Fibroblast of pulmonary artery (primary cell): ENCODE results near the gene SLAIN2.

Source experiments
- DNase-seq: peaks from one replicate; pipeline ENCODE4 v3.0.0-alpha.2; 2010; ENCODE audit warnings: low read depth
- H3K4me3 ChIP-seq: replicated peaks from 2 replicates; pipeline ENCODE4 v1.5.1; 2011; ENCODE audit warnings: low read depth, mild to moderate bottlenecking, control low read depth, low read length, moderate library complexity
- TF ChIP-seq, protein P1 (sequence below): IDR thresholded peaks from 2 replicates; pipeline ENCODE4 v1.5.1; 2011; ENCODE audit warnings: mild to moderate bottlenecking, control low read depth, low read length, inconsistent platforms; ENCODE audit errors: missing control alignments

The SLAIN2 gene

DNA sequence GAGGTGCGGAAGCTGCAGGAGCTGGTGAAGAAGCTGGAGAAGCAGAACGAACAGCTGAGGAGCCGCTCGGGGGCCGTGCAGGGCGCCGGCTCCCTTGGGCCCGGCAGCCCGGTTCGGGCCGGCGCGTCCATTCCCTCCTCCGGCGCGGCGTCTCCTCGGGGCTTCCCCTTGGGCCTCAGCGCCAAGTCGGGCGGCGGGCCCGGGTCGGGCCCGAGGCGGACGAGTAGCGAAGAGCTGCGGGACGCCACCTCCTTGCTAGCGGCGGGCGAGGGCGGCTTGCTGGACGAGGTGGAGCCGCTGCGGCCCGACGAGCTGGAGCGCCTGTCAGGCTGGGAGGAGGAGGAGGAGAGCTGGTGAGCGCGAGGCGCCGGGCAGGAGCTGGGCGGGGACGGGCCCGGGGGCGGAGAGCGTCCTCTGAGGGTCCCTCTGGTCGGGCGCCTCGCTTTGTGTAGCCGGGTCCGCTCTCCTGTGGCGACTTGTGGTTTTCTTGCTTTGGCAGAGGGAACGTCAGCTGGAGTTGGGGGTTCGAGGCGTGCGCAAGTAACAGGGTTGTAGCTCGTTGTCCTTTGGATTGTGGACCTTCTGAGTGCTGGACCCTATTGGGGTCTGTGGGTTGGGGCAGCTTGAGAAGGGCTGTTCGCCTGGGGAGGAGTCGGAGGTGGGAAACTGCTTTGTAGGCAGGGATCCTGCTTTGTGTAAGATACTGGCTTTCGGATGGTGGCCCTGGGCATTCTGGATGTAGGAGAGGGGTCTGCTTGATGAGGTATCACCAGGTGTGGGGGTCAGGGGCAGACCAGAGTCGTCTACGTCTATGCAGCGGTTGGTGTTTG lies 662 bp downstream of the SLAIN2 start:
- TF ChIP-seq, protein P1, sequence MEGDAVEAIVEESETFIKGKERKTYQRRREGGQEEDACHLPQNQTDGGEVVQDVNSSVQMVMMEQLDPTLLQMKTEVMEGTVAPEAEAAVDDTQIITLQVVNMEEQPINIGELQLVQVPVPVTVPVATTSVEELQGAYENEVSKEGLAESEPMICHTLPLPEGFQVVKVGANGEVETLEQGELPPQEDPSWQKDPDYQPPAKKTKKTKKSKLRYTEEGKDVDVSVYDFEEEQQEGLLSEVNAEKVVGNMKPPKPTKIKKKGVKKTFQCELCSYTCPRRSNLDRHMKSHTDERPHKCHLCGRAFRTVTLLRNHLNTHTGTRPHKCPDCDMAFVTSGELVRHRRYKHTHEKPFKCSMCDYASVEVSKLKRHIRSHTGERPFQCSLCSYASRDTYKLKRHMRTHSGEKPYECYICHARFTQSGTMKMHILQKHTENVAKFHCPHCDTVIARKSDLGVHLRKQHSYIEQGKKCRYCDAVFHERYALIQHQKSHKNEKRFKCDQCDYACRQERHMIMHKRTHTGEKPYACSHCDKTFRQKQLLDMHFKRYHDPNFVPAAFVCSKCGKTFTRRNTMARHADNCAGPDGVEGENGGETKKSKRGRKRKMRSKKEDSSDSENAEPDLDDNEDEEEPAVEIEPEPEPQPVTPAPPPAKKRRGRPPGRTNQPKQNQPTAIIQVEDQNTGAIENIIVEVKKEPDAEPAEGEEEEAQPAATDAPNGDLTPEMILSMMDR, result no peak
- peak; percentile 27 for DNase-seq
- peak overlapping the region; percentile 90 for H3K4me3 ChIP-seq

DNA sequence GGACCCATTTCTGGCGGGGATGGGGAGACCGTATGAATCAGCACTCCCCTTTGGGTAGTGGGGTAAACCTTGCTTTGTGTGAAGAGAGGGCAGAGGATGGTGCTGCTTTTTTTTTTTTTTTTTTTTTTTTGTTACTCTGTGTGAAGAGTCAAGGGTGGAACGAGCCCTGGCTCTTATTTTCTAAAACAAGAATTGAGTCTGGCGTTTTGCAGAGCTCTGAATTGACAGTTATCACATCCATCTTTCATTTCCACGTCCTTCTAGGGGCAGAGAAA lies 1.2 kb downstream of the SLAIN2 start:
- H3K4me3 ChIP-seq, result peak overlapping the region; percentile 90
- TF ChIP-seq, protein P1, result no peak
- no peak for DNase-seq

DNA sequence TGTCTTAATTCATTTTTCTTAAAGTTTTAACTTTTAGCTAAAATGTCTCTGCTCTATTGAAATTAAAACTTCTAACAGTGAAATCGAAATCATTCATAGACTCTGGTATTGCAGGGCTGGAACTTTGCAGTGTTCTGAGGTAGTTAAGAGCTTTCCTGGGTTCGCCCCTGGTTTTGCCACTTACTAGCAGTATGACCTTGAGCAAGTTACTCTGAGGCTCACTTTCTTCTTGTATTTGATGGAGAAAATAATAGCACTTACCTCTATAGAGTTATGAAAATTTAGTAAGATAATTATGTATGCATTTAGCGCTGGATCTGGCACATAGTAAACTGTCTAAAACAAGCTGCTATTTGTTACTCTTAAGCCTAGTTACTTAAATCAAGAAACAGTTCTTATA lies 1.7 kb downstream of the SLAIN2 start:
- H3K4me3 ChIP-seq, result peak overlapping the region; percentile 90
- TF ChIP-seq, protein P1, result no peak
- no peak for DNase-seq

DNA sequence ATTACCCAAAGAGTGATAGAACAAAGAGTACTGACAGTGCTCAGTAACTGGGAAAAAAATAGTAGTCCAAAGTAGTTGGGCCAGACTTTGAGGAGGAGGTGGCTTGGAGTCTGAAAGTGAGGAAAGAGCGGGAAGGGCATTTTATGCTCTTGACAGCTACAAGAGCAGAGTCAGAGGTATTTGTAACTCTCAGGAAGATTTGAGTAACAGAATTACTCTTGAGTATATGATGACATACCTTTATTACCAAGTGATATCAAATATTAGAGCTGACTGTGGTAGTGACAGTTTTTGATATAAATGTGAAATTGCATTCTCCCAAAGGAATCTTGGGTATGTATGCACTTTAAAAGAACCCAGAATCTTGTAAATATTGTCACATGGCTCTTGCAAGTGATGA lies 2.2 kb downstream of the SLAIN2 start:
- peak overlapping the region; percentile 90 for H3K4me3 ChIP-seq
- TF ChIP-seq, protein P1, result no peak
- peak; percentile 40 for DNase-seq

DNA sequence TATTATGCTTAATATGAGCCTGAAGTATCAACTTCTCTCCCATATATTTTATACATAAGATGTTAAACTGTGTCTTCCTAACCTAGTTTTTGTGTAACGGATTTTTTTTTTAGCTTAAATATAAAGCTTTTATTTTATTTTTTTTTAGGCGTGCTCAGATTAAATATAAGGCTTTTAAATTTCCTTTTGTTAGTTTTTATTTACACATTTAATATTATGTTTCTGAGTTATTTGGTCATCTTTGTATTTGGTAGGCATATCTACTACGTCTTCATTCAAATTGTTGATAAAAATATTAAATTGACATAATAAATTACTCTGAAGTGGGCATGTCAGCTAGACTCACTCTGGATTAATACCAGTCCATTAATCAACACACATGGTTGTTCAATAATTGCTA lies 4.2 kb downstream of the SLAIN2 start:
- H3K4me3 ChIP-seq, result no peak overlapping the region
- TF ChIP-seq, protein P1, result no peak

DNA sequence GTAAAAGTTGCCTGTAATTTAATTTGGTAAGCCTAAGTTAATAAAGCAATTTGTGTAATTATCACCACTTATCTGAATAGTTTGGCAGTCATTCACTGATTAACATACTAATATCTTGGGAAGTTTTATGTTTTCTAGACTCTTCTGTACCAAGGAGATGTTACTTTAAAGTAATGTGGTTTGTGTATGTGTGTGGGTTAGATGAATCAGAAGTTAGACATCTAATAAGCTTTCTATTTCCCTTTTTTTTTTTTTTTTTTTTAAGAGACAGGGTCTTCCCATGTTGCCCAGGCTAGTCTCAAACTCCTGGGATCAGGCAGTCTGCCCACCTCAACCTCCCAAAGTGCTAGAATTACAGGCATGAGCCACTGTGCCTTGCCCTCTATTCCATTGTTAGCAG lies 5.3 kb downstream of the SLAIN2 start:
- TF ChIP-seq, protein P1, result no peak
- no peak overlapping the region for H3K4me3 ChIP-seq
- no peak for DNase-seq

More for the DNA sequence above, 4.2 kb downstream of the SLAIN2 start:
- DNase-seq, result no peak

DNA sequence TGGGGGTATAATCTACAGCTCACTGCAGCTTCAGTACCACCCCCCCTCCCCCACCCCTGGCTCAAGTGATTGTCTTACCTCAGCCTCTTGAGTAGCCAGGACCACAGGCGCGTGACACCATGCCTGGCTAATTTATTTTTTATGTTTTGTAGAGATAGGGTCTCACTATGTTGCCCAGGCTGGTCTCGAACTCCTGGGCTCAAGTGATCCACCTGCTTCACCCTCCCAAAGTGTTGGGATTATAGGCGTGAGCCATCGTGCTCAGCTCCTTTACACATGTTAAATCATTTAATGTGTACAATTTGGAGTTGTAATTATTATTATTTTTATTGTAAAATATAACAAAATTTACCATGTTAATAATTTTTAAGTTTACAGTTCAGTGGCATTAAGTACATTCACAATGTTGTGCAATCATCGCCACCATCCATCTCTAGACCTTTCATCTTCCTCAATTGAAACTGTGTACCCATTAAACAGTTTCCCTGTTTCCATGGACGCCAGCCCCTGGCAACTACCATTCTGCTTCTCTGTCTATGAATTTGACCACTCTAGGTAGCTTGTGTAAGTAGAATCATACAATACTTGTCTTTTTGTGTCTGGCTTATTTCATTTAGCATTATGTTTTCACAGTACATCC lies 6.1 kb downstream of the SLAIN2 start:
- H3K4me3 ChIP-seq, result no peak overlapping the region
- TF ChIP-seq, protein P1, result no peak
- DNase-seq, result no peak
